Mesothelial cell of epicardium (in vitro differentiated cells): Measurements from ENCODE around the gene DPP6. TPM values are rescaled to one million over a fixed set of nuclear protein-coding genes. Genes with fewer than 3 reads are reported as not detected.
"Not testable (repeated sequence)": the region's sequence is repeated elsewhere in the genome, so short reads cannot be mapped to it uniquely, and the experiment has no call there.

Experiments
- DNase-seq, 2 experiments: peaks; one replicate each; pipeline ENCODE4 v3.0.0; 2021; ENCODE audit warnings: low spot score in 2 of 2; ENCODE audit not compliant: unreplicated experiment in 2 of 2
- H3K27ac Mint-ChIP-seq: 2 replicates; pipeline ENCODE4 v1.8.0; 2021; ENCODE audit warnings: mixed read lengths
- H3K27me3 Mint-ChIP-seq: 2 replicates; pipeline ENCODE4 v1.8.0; 2021; ENCODE audit warnings: low read depth, mixed read lengths
- H3K36me3 Mint-ChIP-seq: 2 replicates; pipeline ENCODE4 v1.8.0; 2021; ENCODE audit warnings: mixed read lengths
- H3K4me1 Mint-ChIP-seq: 2 replicates; pipeline ENCODE4 v1.8.0; 2021; ENCODE audit warnings: mixed read lengths
- H3K4me3 Mint-ChIP-seq: 2 replicates; pipeline ENCODE4 v1.8.0; 2021; ENCODE audit warnings: mild to moderate bottlenecking, moderate library complexity, mixed read lengths
- H3K9me3 Mint-ChIP-seq: 2 replicates; pipeline ENCODE4 v1.8.0; 2021; ENCODE audit warnings: mixed read lengths
- CTCF ChIP-seq: fragments of 200-600 bp; sonication (generic); IDR thresholded peaks from one replicate; pipeline ENCODE4 v1.5.0; 2021; ENCODE audit warnings: antibody characterized with exemption; ENCODE audit not compliant: unreplicated experiment
- total RNA-seq: library from RNA; stranded (reverse); gene quantifications from 3 replicates; pipeline ENCODE4 v1.2.1, GENCODE V29; 2021

Gene DPP6
- total RNA-seq, 1 donor from 2014 or later: 0.09 TPM

- no peaks in the 10 kb centered on the region for H3K4me1 Mint-ChIP-seq
- no peaks in the 10 kb centered on the region for H3K36me3 Mint-ChIP-seq
- no peaks in the 10 kb centered on the region for H3K27me3 Mint-ChIP-seq
- DNase-seq: no peak
- H3K9me3 Mint-ChIP-seq: peaks cover 50% of the 10 kb centered on the region
- H3K4me3 Mint-ChIP-seq: no peak overlapping the region
- H3K27ac Mint-ChIP-seq: no peak overlapping the region
- TF ChIP-seq CTCF: no peak
These were observed 624.4 kb downstream of the DPP6 start for GRCh38 chr7:154676422-154677073.

- DNase-seq: no peak
- Mint-ChIP-seq H3K27me3 (no peaks in the 10 kb centered on the region), H3K27ac (no peak overlapping the region), H3K36me3 (no peaks in the 10 kb centered on the region), H3K4me3 (no peak overlapping the region), H3K9me3 (peaks cover 44% of the 10 kb centered on the region), H3K4me1 (no peaks in the 10 kb centered on the region)
- no peak for TF ChIP-seq CTCF
These were observed 625.3 kb downstream of the DPP6 start for GRCh38 chr7:154677454-154677853.

- DNase-seq, H3K27me3 Mint-ChIP-seq, H3K36me3 Mint-ChIP-seq, H3K4me3 Mint-ChIP-seq, H3K4me1 Mint-ChIP-seq, H3K27ac Mint-ChIP-seq: not testable (repeated sequence)
- H3K9me3 Mint-ChIP-seq: peaks cover 42% of the 10 kb centered on the region
These were observed 625.9 kb downstream of the DPP6 start for GRCh38 chr7:154678001-154678550.

GRCh38 chr7:154679379-154680053, 627.3 kb downstream of the DPP6 start:
- H3K4me1 Mint-ChIP-seq: no peaks in the 10 kb centered on the region

GRCh38 chr7:154680894-154681659, 628.9 kb downstream of the DPP6 start:
- no peak for TF ChIP-seq CTCF
- no peak overlapping the region for H3K4me3 Mint-ChIP-seq
- no peaks in the 10 kb centered on the region for H3K27me3 Mint-ChIP-seq
- H3K4me1 Mint-ChIP-seq: no peaks in the 10 kb centered on the region
- no peak for DNase-seq
- no peaks in the 10 kb centered on the region for H3K36me3 Mint-ChIP-seq
- no peak overlapping the region for H3K27ac Mint-ChIP-seq
- peaks cover 29% of the 10 kb centered on the region for H3K9me3 Mint-ChIP-seq

More at GRCh38 chr7:154679379-154680053, 627.3 kb downstream of the DPP6 start:
- Mint-ChIP-seq H3K9me3 (peaks cover 37% of the 10 kb centered on the region), H3K27ac (no peak overlapping the region), H3K36me3 (no peaks in the 10 kb centered on the region), H3K27me3 (no peaks in the 10 kb centered on the region), H3K4me3 (no peak overlapping the region)
- DNase-seq: no peak
- TF ChIP-seq CTCF: no peak
